Measurements from ENCODE around the gene MED23. TPM values are rescaled to one million over a fixed set of nuclear protein-coding genes. Genes with fewer than 3 reads are reported as not detected.
"Not testable (repeated sequence)": the region's sequence is repeated elsewhere in the genome, so short reads cannot be mapped to it uniquely, and the experiment has no call there.

MED23 gene
- total and polyA plus RNA-seq, 2 donors (not counting 1 experiment from before 2014, with no cell fraction given): 25.1 to 27.4 TPM

- TF ChIP-seq EZH2 (IDR thresholded peaks at IDR 0.05; ENCODE audit: low read length, missing control alignments): no peak
- TF ChIP-seq, protein P1, sequence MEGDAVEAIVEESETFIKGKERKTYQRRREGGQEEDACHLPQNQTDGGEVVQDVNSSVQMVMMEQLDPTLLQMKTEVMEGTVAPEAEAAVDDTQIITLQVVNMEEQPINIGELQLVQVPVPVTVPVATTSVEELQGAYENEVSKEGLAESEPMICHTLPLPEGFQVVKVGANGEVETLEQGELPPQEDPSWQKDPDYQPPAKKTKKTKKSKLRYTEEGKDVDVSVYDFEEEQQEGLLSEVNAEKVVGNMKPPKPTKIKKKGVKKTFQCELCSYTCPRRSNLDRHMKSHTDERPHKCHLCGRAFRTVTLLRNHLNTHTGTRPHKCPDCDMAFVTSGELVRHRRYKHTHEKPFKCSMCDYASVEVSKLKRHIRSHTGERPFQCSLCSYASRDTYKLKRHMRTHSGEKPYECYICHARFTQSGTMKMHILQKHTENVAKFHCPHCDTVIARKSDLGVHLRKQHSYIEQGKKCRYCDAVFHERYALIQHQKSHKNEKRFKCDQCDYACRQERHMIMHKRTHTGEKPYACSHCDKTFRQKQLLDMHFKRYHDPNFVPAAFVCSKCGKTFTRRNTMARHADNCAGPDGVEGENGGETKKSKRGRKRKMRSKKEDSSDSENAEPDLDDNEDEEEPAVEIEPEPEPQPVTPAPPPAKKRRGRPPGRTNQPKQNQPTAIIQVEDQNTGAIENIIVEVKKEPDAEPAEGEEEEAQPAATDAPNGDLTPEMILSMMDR (conservative IDR thresholded peaks at IDR 0.05 in 1 of 2, IDR thresholded peaks at IDR 0.05 in 1 of 2; ENCODE audit: low read depth in 1 of 2, low read length in 2 of 2): no peak
- Histone ChIP-seq H3K27me3 (ENCODE audit: control insufficient read depth, insufficient read depth, low read length) (peaks cover 6% of the 10 kb centered on the region), H3K4me1 (ENCODE audit: control insufficient read depth, extremely low read depth, insufficient read depth, low read length) (no peaks in the 10 kb centered on the region), H3K4me2 (ENCODE audit: extremely low read depth, insufficient read depth, low read length) (no peak overlapping the region), H3K4me3 (replicated peaks in 1 of 4; ENCODE audit: control extremely low read depth in 1 of 4, insufficient read depth in 1 of 4, low read depth in 3 of 4, low read length in 4 of 4) (no peak overlapping the region), H3K79me2 (ENCODE audit: control insufficient read depth, insufficient read depth, low read length) (no peaks in the 10 kb centered on the region), H3K36me3 (ENCODE audit: control insufficient read depth, insufficient read depth, low read length) (no peaks in the 10 kb centered on the region), H4K20me1 (ENCODE audit: control insufficient read depth, extremely low read depth, insufficient read depth, low read length) (no peaks in the 10 kb centered on the region), H3K27ac (ENCODE audit: insufficient read depth, low read length) (no peak overlapping the region), H2AFZ (ENCODE audit: low read length) (no peak overlapping the region), H3K9me3 (ENCODE audit: control insufficient read depth, insufficient read depth, low read depth, low read length) (no peaks in the 10 kb centered on the region), H3K9ac (ENCODE audit: insufficient read depth, low read length) (no peak overlapping the region)
- no peak for DNase-seq (ENCODE audit: low read depth in 2 of 2)
Observed at GRCh38 chr6:131547488-131547887, 80.6 kb downstream of the MED23 start.

DNA sequence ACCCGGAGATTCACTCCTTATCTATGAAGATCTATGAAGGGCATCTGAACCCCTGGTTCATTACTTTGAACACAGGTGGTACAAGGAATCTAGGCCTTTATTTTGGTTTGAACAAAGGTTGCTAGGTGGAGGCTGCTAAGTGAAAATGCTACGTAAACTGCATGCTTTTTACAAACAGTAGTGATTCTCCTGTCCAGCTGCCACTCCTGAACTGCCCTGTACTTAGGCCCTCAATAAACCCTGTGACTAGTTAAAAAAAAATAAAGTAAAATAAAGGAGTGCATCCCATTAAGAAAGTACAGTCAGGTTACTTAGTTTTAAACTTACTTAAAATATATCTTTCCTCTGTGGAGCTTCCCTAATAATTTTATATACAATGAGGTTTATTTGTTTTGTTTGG lies 82.7 kb downstream of the MED23 start:
- peaks cover 6% of the 10 kb centered on the region for H3K27me3 ChIP-seq (ENCODE audit: control insufficient read depth, insufficient read depth, low read length)
- H3K36me3 ChIP-seq (ENCODE audit: control insufficient read depth, insufficient read depth, low read length): no peaks in the 10 kb centered on the region
- no peaks in the 10 kb centered on the region for H3K9me3 ChIP-seq (ENCODE audit: control insufficient read depth, insufficient read depth, low read depth, low read length)
- H4K20me1 ChIP-seq (ENCODE audit: control insufficient read depth, extremely low read depth, insufficient read depth, low read length): no peaks in the 10 kb centered on the region
- TF ChIP-seq EZH2 (IDR thresholded peaks at IDR 0.05; ENCODE audit: low read length, missing control alignments): no peak
- TF ChIP-seq, protein P1 (conservative IDR thresholded peaks at IDR 0.05 in 1 of 2, IDR thresholded peaks at IDR 0.05 in 1 of 2; ENCODE audit: low read depth in 1 of 2, low read length in 2 of 2): no peak
- no peaks in the 10 kb centered on the region for H3K79me2 ChIP-seq (ENCODE audit: control insufficient read depth, insufficient read depth, low read length)
- no peak for DNase-seq (ENCODE audit: low read depth in 2 of 2)
- H3K4me1 ChIP-seq (ENCODE audit: control insufficient read depth, extremely low read depth, insufficient read depth, low read length): no peaks in the 10 kb centered on the region
- H3K9ac ChIP-seq (ENCODE audit: insufficient read depth, low read length): no peak overlapping the region
- no peak overlapping the region for H3K27ac ChIP-seq (ENCODE audit: insufficient read depth, low read length)
- no peak overlapping the region for H3K4me3 ChIP-seq (replicated peaks in 1 of 4; ENCODE audit: control extremely low read depth in 1 of 4, insufficient read depth in 1 of 4, low read depth in 3 of 4, low read length in 4 of 4)
- no peak overlapping the region for H2AFZ ChIP-seq (ENCODE audit: low read length)
- H3K4me2 ChIP-seq (ENCODE audit: extremely low read depth, insufficient read depth, low read length): no peak overlapping the region

DNA sequence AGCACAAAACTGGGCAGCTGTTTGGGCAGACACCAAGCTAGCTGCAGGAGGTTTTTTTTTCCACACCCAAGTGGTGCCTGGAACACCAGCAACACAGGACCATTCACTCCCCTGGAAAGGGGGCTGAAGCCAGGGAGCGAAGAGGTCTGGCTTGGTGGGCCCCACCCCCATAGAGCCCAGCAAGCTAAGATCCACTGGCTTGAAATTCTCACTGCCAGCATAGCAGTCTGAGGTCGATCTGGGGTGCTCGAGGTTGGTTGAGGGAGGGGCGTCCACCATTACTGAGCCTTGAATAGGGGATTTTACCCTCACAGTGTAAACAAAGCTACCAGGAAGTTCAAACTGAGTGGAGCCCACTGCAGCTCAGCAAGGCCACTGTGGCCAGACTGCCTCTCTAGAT lies 89.4 kb downstream of the MED23 start:
- not testable (repeated sequence) for H3K4me1 ChIP-seq (ENCODE audit: control insufficient read depth, extremely low read depth, insufficient read depth, low read length); H3K79me2 ChIP-seq (ENCODE audit: control insufficient read depth, insufficient read depth, low read length); H3K36me3 ChIP-seq (ENCODE audit: control insufficient read depth, insufficient read depth, low read length); H3K27ac ChIP-seq (ENCODE audit: insufficient read depth, low read length); DNase-seq (ENCODE audit: low read depth in 2 of 2); H3K4me2 ChIP-seq (ENCODE audit: extremely low read depth, insufficient read depth, low read length); H4K20me1 ChIP-seq (ENCODE audit: control insufficient read depth, extremely low read depth, insufficient read depth, low read length); H3K9me3 ChIP-seq (ENCODE audit: control insufficient read depth, insufficient read depth, low read depth, low read length); H3K27me3 ChIP-seq (ENCODE audit: control insufficient read depth, insufficient read depth, low read length); H3K9ac ChIP-seq (ENCODE audit: insufficient read depth, low read length); H2AFZ ChIP-seq (ENCODE audit: low read length); H3K4me3 ChIP-seq (replicated peaks in 1 of 4; ENCODE audit: control extremely low read depth in 1 of 4, insufficient read depth in 1 of 4, low read depth in 3 of 4, low read length in 4 of 4)

Data from fibroblast of lung (primary cell).